A549 (cell line): ENCODE measurements around the gene DDX10. TPM values are rescaled to one million over a fixed set of nuclear protein-coding genes. Genes with fewer than 3 reads are reported as not detected.

Experiments
- ATAC-seq, 2 experiments: fragments of 200-7000 bp in 1 of 2; fragments of >200 bp in 1 of 2; cut with Nextera tagmentation in 1 of 2; cut with Tn5 transposase in 1 of 2; 3 replicates each; pipeline versions ENCODE4 v1.8.0 to v1.9.1; 2018 to 2020; ENCODE audit warnings: mild to moderate bottlenecking in 1 of 2, moderate library complexity in 1 of 2
- CTCF ChIA-PET: fragments of 300-600 bp; sonication (Branson Sonifier 250); formaldehyde crosslinking; extraction: SDS; loops from one replicate; lab custom pipeline; 2021; ENCODE audit warnings: antibody characterized with exemption, inconsistent platforms; lab: Yijun Ruan, JAX
- POLR2A ChIA-PET: fragments of 350-600 bp; formaldehyde crosslinking; extraction: SDS; loops from one replicate; lab custom pipeline; 2021; ENCODE audit warnings: antibody characterized with exemption, inconsistent platforms; lab: Yijun Ruan, JAX
- DNase-seq, 2 experiments: peaks; one replicate each; pipeline versions ENCODE4 v3.0.0 to v3.0.0-alpha.2; 2011 to 2016; ENCODE audit warnings: low read depth in 1 of 2, low spot score in 1 of 2
- FAIRE-seq: peaks from 2 replicates; lab custom pipeline; 2011; peaks lifted over from hg19 to GRCh38; lab: Jason Lieb, UNC
- H3K27ac ChIP-seq, 2 experiments: fragments of >200 bp; sonication (Bioruptor Twin); formaldehyde crosslinking; 3 replicates each; pipeline ENCODE4 v1.5.1; 2016 to 2017
- H3K4me1 ChIP-seq: fragments of >200 bp; sonication (Bioruptor Twin); formaldehyde crosslinking; 3 replicates; pipeline ENCODE4 v1.6.1; 2016
- H3K4me2 ChIP-seq: fragments of >200 bp; sonication (Bioruptor Twin); formaldehyde crosslinking; 3 replicates; pipeline ENCODE4 v1.6.1; 2016
- H3K4me3 ChIP-seq: fragments of >200 bp; sonication (Bioruptor Twin); formaldehyde crosslinking; 3 replicates; pipeline ENCODE4 v1.5.1; 2016
- H3K9me3 ChIP-seq: fragments of >200 bp; sonication (Bioruptor Twin); formaldehyde crosslinking; 3 replicates; pipeline ENCODE4 v1.6.1; 2016
- EHMT2 ChIP-seq: fragments of 200-600 bp; sonication (generic); IDR thresholded peaks from 2 replicates; pipeline ENCODE4 v1.6.1; 2016; ENCODE audit warnings: antibody characterized with exemption, low read depth, mild to moderate bottlenecking, moderate library complexity
- EP300 ChIP-seq, 2 experiments: fragments of >200 bp; sonication (Bioruptor Twin); formaldehyde crosslinking; IDR thresholded peaks; 2 replicates in 1 of 2; 3 replicates in 1 of 2; pipeline ENCODE4 v1.6.1; 2016 to 2017
- ESRRA ChIP-seq: fragments of 150-350 bp; IDR thresholded peaks from 2 replicates; pipeline ENCODE4 v1.6.1; 2014; ENCODE audit warnings: mild to moderate bottlenecking, low read length, borderline replicate concordance
- HDAC2 ChIP-seq: fragments of 200-600 bp; sonication (generic); IDR thresholded peaks from 2 replicates; pipeline ENCODE4 v1.6.1; 2016
- HOXB13 ChIP-seq: fragments of 250-450 bp; sonication (Bioruptor Pico); IDR thresholded peaks from 2 replicates; pipeline ENCODE4 v1.5.0; 2020; ENCODE audit warnings: low read depth, mild to moderate bottlenecking, moderate library complexity
- JUN ChIP-seq, 2 experiments: fragments of >200 bp; sonication (Bioruptor Twin); formaldehyde crosslinking; IDR thresholded peaks; 2 replicates in 1 of 2; 3 replicates in 1 of 2; pipeline ENCODE4 v1.6.1; 2016 to 2017
- JUNB ChIP-seq: fragments of >200 bp; sonication (Bioruptor Twin); formaldehyde crosslinking; IDR thresholded peaks from 2 replicates; pipeline ENCODE4 v1.6.1; 2016
- MAFK ChIP-seq: fragments of 450-650 bp; IDR thresholded peaks from 2 replicates; pipeline ENCODE4 v1.6.1; 2014; ENCODE audit not compliant: partially characterized antibody
- NFE2L2 ChIP-seq: fragments of 150-350 bp; conservative IDR thresholded peaks from 2 replicates; pipeline ENCODE4 v1.6.1; 2014; ENCODE audit warnings: low read length
- NPAS2 ChIP-seq: fragments of 250-450 bp; sonication (Bioruptor Pico); IDR thresholded peaks from 2 replicates; pipeline ENCODE4 v1.8.0; 2022; ENCODE audit warnings: mild to moderate bottlenecking, moderate library complexity, borderline replicate concordance
- PBX3 ChIP-seq: IDR thresholded peaks from 2 replicates; pipeline ENCODE4 v1.6.1; 2012
- PHF8 ChIP-seq: fragments of 200-600 bp; sonication (generic); IDR thresholded peaks from 2 replicates; pipeline ENCODE4 v1.6.1; 2016; ENCODE audit warnings: low read depth, mild to moderate bottlenecking, antibody characterized with exemption, moderate library complexity, borderline replicate concordance
- POLR2A ChIP-seq: IDR thresholded peaks from 2 replicates; pipeline ENCODE4 v1.6.1; 2012; ENCODE audit warnings: mild to moderate bottlenecking, low read length
- RAD21 ChIP-seq, 2 experiments: fragments of >200 bp in 1 of 2; sonication (Bioruptor Twin) in 1 of 2; formaldehyde crosslinking in 1 of 2; IDR thresholded peaks in 1 of 2; conservative IDR thresholded peaks in 1 of 2; 2 replicates in 1 of 2; 3 replicates in 1 of 2; pipeline ENCODE4 v1.6.1; 2012 to 2018; ENCODE audit warnings: inconsistent platforms in 1 of 2
- RCOR1 ChIP-seq: fragments of 150-350 bp; IDR thresholded peaks from 2 replicates; pipeline ENCODE4 v1.6.1; 2014; ENCODE audit warnings: antibody characterized with exemption, low read length, low read depth
- RFX5 ChIP-seq: fragments of 450-650 bp; IDR thresholded peaks from 2 replicates; pipeline ENCODE4 v1.7.1; 2014; ENCODE audit warnings: antibody characterized with exemption, mild to moderate bottlenecking, moderate library complexity
- SREBF2 ChIP-seq: fragments of 450-650 bp; IDR thresholded peaks from 2 replicates; pipeline ENCODE4 v1.6.1; 2014; ENCODE audit warnings: mild to moderate bottlenecking, moderate library complexity
- TFCP2L1 ChIP-seq: fragments of 250-450 bp; sonication (Bioruptor Pico); IDR thresholded peaks from 2 replicates; pipeline ENCODE4 v1.5.0; 2021; ENCODE audit warnings: mild to moderate bottlenecking
- WGBS: methylation state at CpG from one replicate; pipeline ENCODE4 v1.1.6; 2017; ENCODE audit errors: missing lambda C conversion rate; 5-methylcytosine and 5-hydroxymethylcytosine counted together
- polyA plus RNA-seq, 4 experiments: library from polyadenylated mRNA; depleted of rRNA in 3 of 4; stranded (reverse); fragments of >200 nt; fragmentation: RNase III in 1 of 4; extraction: RNeasy Plus Mini Kit Qiagen cat#74134 plus additional on column Dnase treatment in 1 of 4; gene quantifications; 2 replicates in 3 of 4; 3 replicates in 1 of 4; pipeline ENCODE4 v1.2.3, GENCODE V29; 2011 to 2017
- TF ChIP-seq, protein P1 (sequence below): IDR thresholded peaks from 2 replicates; pipeline ENCODE4 v1.6.1; 2012; ENCODE audit warnings: low read depth, borderline replicate concordance
- TF ChIP-seq, protein P2 (sequence below): fragments of 250-450 bp; sonication (Bioruptor Pico); IDR thresholded peaks from 2 replicates; pipeline ENCODE4 v1.5.0; 2021; ENCODE audit warnings: mild to moderate bottlenecking, moderate library complexity, borderline replicate concordance
- TF ChIP-seq, protein P3 (sequence below): fragments of >200 bp; sonication (Bioruptor Twin); formaldehyde crosslinking; IDR thresholded peaks from 3 replicates; pipeline ENCODE4 v1.6.1; 2016

The DDX10 gene
- polyA plus RNA-seq, 2 of the 4 experiments (the other 2 are of a cell fraction): 46.0 to 189 TPM

GRCh38 chr11:108813086-108813485 is 148.2 kb downstream of the DDX10 start:
- Histone ChIP-seq H3K4me1 (no peaks in the 10 kb centered on the region), H3K9me3 (no peaks in the 10 kb centered on the region), H3K4me2 (no peak overlapping the region), H3K4me3 (no peak overlapping the region), H3K27ac (no peak overlapping the region)
- no peak for DNase-seq
- ATAC-seq: no peak
- CTCF ChIA-PET: no interaction called here
- no peak for FAIRE-seq
- WGBS: 92% methylated on average over 2 of the region's 2 CpGs
- POLR2A ChIA-PET: no interaction called here
- peak; percentile 50 for TF ChIP-seq MAFK
- TF ChIP-seq PBX3: no peak
- TF ChIP-seq, all 56 proteins: peak for 1

DNA sequence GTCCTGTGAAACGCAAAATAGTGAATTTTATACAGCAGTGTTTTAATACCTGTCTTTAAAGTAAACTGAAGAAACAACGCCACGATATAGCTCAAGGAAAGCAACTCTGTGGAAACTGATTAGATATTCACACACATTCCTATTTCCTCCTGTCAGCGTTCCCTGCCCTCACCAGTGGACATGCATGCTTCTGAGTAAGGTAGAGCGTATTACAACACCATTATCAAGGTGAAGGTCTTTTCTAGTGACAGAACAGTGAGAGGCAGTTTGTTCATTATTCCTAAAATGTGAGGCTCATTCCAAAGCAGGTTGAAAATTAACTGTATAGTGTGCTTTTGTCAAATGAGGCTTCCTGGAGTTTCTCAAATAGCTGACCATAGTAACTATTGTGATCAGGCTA is 153.1 kb downstream of the DDX10 start:
- ATAC-seq: no peak
- no peak overlapping the region for H3K4me2 ChIP-seq
- H3K9me3 ChIP-seq: no peaks in the 10 kb centered on the region
- 92% methylated on average over 5 of the region's 5 CpGs for WGBS
- no peak for TF ChIP-seq JUNB
- no peak for TF ChIP-seq SREBF2
- no peak for TF ChIP-seq RCOR1
- TF ChIP-seq RAD21 (conservative IDR thresholded peaks at IDR 0.05 in 1 of 2, IDR thresholded peaks at IDR 0.05 in 1 of 2): no peak
- no peak for TF ChIP-seq JUN (IDR thresholded peaks at IDR 0.05)
- TF ChIP-seq PBX3: no peak
- no peak for TF ChIP-seq PHF8
- TF ChIP-seq, protein P1, sequence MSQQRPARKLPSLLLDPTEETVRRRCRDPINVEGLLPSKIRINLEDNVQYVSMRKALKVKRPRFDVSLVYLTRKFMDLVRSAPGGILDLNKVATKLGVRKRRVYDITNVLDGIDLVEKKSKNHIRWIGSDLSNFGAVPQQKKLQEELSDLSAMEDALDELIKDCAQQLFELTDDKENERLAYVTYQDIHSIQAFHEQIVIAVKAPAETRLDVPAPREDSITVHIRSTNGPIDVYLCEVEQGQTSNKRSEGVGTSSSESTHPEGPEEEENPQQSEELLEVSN: no peak
- TF ChIP-seq NPAS2: no peak
- TF ChIP-seq HOXB13: no peak
- TF ChIP-seq, protein P2, sequence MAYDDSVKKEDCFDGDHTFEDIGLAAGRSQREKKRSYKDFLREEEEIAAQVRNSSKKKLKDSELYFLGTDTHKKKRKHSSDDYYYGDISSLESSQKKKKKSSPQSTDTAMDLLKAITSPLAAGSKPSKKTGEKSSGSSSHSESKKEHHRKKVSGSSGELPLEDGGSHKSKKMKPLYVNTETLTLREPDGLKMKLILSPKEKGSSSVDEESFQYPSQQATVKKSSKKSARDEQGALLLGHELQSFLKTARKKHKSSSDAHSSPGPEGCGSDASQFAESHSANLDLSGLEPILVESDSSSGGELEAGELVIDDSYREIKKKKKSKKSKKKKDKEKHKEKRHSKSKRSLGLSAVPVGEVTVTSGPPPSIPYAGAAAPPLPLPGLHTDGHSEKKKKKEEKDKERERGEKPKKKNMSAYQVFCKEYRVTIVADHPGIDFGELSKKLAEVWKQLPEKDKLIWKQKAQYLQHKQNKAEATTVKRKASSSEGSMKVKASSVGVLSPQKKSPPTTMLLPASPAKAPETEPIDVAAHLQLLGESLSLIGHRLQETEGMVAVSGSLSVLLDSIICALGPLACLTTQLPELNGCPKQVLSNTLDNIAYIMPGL: no peak
- no peak for TF ChIP-seq ESRRA
- TF ChIP-seq MAFK: no peak
- TF ChIP-seq NFE2L2: no peak
- TF ChIP-seq POLR2A: no peak
- TF ChIP-seq, protein P3, sequence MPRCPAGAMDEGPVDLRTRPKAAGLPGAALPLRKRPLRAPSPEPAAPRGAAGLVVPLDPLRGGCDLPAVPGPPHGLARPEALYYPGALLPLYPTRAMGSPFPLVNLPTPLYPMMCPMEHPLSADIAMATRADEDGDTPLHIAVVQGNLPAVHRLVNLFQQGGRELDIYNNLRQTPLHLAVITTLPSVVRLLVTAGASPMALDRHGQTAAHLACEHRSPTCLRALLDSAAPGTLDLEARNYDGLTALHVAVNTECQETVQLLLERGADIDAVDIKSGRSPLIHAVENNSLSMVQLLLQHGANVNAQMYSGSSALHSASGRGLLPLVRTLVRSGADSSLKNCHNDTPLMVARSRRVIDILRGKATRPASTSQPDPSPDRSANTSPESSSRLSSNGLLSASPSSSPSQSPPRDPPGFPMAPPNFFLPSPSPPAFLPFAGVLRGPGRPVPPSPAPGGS: no peak
- TF ChIP-seq EP300 (IDR thresholded peaks at IDR 0.05): no peak
- TF ChIP-seq RFX5: no peak
- no peak for TF ChIP-seq HDAC2
- TF ChIP-seq, all 56 proteins: peak for 0
- ChIA-PET CTCF (interaction anchor here (1.3 kb wide), 1 partner anchor 36 kb away, joined by 4 read pairs; no protein-coding TSS in a partner anchor), POLR2A (no interaction called here)
- DNase-seq (no peak), FAIRE-seq (no peak)
- no peak overlapping the region for H3K4me3 ChIP-seq
- H3K4me1 ChIP-seq: no peaks in the 10 kb centered on the region
- no peak overlapping the region for H3K27ac ChIP-seq

DNA sequence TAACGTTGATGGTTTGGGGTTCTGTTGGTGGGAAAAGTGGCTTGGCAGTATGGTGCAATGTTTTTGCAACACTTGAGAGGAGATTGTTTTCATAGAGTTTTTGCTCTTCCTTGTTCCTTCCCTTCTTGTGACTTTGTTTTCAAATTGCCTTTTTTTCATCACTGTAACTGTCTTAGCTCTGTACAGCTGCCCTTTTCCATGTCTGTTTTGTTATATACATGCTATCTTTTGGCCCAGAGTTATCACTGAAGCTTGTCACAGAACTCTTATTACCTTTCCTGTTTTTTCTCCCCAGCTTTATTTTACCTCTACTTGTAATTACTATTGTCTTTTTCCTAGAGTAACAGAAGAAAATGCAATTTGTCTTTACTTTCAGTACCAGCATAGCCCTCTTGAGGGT is 154.1 kb downstream of the DDX10 start:
- POLR2A ChIA-PET: no interaction called here
- TF ChIP-seq TFCP2L1: no peak
- no peak for TF ChIP-seq EHMT2
- no peak for TF ChIP-seq PBX3
- TF ChIP-seq, all 56 proteins: peak for 0
- no peak for FAIRE-seq

More for the DNA sequence above, 154.1 kb downstream of the DDX10 start:
- H3K4me2 ChIP-seq: no peak overlapping the region
- no peak for DNase-seq
- no peak overlapping the region for H3K4me3 ChIP-seq
- 90% methylated on average over 1 of the region's 1 CpG for WGBS
- H3K9me3 ChIP-seq: no peaks in the 10 kb centered on the region
- H3K4me1 ChIP-seq: no peaks in the 10 kb centered on the region
- CTCF ChIA-PET: no interaction called here
- no peak for ATAC-seq
- H3K27ac ChIP-seq: no peak overlapping the region
